Hematopoietic multipotent progenitor cell treated with erythropoietin and hydrocortisone succinate and interleukin-3 and kit ligand, for 6 days (in vitro differentiated cells): Measurements from ENCODE around the gene CCDC82.
"Not testable (repeated sequence)": the region's sequence is repeated elsewhere in the genome, so short reads cannot be mapped to it uniquely, and the experiment has no call there.

Source experiments
- DNase-seq: peaks from one replicate; pipeline ENCODE4 v3.0.0-alpha.2; 2015

CCDC82 gene

DNA sequence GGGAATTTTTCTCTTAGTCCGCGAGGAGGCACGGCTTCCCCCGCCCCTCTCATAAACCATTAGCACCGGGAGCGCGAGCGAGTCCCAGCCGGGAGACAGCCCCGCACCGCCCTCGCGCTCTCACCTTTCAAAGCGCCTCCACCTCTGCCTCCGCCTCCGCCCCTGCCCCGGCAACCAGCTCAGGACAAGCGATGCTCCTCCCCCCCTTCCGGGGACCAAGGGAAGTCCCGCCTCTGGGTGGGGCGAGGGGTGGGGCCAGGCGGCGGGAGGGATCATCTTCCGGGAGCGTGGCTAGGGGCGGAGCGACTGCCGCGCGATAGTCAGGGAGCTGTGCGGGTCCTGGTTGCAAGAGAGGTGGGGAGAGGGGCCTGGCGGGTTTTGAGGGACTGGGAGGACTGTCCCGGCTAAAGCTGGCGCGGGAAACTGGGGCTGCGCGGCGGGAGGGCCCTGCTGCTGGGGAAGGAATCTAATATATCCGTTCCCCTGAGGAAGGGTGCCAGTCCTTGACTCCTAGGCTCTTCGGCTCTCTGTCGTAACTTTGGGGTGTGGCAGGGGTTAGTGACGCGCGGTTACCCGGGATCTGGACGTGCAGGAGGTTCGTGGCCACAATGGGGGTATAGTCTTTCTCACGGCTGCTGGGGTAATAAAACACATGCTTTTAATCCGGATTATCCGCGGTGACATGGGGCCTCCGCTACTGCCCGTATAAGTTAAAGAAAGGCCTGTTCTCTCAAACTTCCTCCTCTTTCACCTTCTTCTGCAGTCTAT lies at the start of gene CCDC82, which contains the start of gene JRKL:
Gene CCDC82 (minus strand): TSS at position 193 of the 768 bp plus-strand sequence. CDS start 5,165 bp downstream, outside the sequence.
Gene JRKL (plus strand): TSS at position 294 of the 768 bp plus-strand sequence. CDS start 637 bp downstream, outside the sequence.
- peak; percentile 97 for DNase-seq

- DNase-seq, result not testable (repeated sequence)
Observed at GRCh38 chr11:96432654-96433053, 42.9 kb upstream of the CCDC82 start.

DNA sequence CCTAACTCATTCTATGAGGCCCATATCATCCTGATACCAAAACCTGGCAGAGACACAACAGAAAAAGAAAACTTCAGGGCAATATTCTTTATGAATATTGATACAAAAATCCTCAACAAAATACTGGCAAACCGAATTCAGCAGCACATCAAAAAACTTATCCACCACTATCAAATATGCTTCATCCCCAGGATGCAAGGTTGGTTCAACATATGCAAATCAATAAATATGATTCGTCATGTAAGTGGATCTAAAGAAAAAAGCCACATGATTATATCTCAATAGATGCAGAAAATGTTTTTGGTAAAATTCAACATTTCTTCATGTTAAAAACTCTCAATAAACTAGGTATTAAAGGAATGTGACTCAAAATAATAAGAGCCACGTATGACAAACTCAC lies 41.0 kb upstream of the CCDC82 start:
- DNase-seq, result no peak

DNA sequence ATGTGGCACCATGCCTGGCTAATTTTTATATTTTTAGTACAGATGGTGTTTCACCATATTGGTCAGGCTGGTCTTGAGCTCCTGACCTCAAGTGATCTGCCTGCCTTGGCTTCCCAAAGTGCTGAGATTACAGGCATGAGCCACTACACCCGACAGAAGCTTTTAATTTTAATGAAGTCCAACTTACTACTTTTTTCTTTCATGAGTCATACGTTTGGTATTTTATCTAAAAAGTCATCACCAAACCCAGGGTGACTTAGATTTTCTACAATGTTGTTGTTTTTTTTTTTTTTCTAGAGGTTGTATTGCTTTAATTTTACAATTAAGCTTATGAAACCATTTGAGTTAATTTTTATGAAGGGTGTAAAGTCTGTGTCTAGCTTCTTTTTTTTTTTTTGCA lies 35.0 kb upstream of the CCDC82 start:
- no peak for DNase-seq

DNA sequence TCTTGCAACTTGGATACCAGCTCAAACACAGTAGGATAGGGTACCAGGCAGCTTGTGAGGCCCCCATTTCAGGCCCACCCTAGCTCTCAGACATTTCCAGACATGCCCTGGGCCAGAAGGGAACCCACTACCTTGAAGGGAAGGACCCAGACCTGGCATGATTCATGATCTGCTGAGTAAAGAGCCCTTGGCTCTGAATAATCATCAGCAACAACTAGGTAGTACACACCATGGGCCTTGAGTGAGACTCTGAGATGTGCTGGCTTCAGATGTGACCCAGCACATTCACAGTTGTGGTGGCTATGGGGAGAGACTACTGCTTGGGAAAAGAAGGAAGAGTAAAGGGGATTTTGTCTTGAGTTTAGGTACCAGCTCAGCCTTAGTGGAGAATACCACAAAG lies 23.7 kb upstream of the CCDC82 start:
- no peak for DNase-seq

DNA sequence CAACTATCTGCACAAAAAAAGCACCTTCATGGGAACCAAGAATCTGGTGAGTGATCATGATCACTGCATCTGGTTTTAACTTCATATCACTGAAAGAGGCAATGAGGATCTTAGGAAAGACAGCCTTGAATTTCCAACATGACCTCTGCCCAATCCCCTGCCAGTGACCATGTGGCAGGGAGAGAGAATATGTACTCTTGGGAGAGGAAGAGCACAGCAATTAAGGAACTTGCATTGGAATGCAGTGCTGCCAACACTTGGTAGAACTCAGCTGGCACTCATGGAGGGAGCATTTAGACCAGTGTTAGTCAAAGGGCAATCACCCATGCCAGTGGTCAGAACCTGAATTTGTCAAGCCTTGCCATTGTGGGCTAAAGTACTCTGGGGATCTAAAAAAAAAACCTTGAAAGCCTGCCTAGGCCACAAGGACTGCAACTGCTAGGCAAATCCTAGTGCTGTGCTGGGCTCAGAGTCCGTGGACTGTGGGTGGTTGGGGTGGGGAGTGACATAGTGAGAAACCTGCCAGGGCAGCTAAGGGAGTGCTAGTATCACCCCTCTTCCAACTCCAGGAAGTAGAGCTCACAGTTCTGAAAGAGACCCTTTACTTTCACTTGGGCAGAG lies 23.2 kb upstream of the CCDC82 start:
- DNase-seq, result no peak

DNA sequence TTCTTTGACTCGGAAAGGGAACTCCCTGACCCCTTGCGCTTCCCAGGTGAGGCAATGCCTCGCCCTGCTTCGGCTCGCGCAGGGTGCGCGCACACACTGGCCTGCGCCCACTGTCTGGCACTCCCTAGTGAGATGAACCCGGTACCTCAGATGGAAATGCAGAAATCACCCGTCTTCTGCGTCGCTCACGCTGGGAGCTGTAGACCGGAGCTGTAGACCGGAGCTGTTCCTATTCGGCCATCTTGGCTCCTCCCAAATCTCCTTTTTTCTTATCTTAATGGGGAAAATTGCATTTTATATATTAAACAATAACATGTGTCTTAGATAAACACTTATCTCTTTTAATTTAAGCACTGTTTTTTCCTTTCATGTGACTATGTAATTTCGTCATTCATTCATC lies 21.7 kb upstream of the CCDC82 start:
- DNase-seq, result not testable (repeated sequence)

DNA sequence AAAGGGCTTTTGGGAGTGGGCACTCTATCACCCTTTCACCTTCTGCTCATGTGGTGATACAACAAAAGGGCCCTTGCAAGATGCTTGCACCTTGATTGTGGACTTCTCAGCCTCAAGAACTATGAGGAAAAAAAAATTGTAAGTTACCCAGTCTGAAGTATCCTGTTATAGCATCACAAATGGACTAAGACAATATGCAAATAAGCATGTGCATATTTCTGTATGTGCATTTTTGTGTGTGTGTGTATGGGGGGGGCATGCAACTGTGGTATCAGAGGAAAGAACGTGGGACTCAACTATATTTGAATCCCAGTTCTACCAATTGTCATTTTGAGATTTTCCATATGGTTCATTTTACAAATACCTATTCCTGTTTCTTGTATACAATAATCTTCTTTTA lies 11.0 kb upstream of the CCDC82 start:
- no peak for DNase-seq

GRCh38 chr11:96397863-96398262 lies 8.2 kb upstream of the CCDC82 start:
- no peak for DNase-seq

GRCh38 chr11:96396637-96397036 lies 6.9 kb upstream of the CCDC82 start:
- no peak for DNase-seq

DNA sequence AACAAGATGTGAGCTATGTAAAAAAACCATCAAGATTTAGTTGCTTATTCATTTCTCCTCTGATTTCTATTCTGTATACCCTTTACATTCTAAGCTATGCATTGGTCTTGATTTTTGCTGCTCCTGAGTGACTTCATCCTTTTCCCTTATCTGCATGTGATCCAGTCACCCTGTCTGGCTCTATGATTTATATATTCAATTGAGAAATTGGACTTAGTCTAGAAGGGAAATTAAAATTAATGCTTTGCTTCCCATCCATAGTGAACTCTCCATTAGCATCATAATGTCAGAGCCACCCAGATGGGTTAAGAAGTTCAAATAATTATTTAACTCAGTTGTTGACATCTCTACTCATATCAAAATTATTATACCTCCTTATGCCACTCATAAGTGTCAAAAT lies 5.1 kb upstream of the CCDC82 start:
- no peak for DNase-seq

- DNase-seq, result peak; percentile 79
Observed at GRCh38 chr11:96393753-96394348, 4.1 kb upstream of the CCDC82 start.

GRCh38 chr11:96391698-96392307 lies 2.1 kb upstream of the CCDC82 start:
- DNase-seq, result no peak

DNA sequence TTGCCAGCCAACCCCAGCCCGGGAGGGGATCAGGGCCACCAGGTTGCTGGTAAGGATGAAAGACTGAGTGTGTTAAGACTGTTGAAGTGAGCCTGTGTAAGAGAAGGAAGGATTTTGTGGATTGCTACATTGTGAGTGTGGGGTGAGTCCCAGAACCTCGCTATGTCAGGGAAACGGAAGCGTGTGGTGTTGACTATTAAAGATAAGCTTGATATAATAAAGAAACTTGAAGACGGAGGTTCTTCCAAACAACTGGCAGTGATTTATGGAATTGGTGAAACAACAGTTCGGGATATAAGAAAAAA lies 728 bp upstream of the CCDC82 start:
- peak; percentile 58 for DNase-seq

DNA sequence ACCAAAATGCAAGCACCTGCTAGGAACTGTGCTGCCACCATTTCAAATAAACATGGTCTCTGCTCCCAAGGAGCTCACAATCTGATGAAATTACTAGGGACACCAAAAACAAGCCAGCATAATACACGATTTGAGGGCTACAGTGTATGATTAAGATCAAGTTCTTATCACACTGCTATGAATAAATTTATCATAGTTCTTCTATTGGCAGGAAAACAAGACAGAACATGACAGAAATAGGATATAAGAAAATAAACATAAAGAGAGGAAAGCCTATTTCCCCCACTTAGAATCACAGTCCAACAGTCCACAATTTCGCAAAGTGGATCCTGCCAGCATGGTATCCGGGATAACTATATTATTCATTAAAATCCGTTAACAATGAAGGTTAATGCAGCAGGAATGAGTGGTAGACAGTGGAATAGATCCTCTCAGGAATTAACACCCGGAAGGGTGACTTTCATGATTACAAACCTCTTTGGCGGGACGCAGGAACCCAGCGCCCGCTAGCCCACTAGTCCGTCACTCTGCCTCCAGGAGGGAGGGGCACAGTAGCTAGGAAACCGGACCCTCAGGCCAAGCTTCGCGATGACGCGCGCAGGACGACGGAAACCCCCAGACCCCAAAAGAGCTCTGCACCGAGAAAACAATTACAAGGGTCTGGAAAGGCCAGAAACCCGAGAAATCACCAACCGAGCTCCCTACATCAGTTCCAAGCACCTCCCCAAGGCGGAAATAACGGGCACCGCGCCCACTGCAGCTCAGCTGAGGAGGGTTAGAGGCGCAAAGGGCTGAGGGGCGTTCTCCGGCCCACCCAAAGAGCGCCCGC lies 607 bp downstream of the CCDC82 start:
- DNase-seq, result no peak

DNA sequence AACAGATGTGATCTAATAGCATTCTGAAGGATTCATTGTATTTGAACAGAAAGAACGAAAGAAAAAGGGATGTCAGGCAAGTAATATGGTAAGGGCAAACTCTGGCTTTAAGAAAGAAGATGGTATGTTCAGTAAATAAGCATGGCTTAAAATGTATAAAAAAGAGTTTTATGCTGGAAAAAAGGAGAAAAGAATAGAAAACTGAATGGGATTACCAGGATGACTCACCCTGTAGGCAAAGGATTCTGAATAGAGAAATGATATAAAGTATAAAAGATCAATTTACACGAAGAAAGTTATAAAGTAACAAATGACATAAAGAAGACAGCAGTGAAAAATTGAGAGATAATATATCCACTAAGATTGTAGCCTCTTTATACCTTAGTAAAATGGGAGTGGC lies 4.5 kb downstream of the CCDC82 start:
- no peak for DNase-seq

- DNase-seq, result no peak
Observed at GRCh38 chr11:96384156-96384555, 5.6 kb downstream of the CCDC82 start.

- no peak for DNase-seq
Observed at GRCh38 chr11:96376796-96377195, 12.9 kb downstream of the CCDC82 start.

GRCh38 chr11:96373826-96374225 lies 15.9 kb downstream of the CCDC82 start:
- no peak for DNase-seq

DNA sequence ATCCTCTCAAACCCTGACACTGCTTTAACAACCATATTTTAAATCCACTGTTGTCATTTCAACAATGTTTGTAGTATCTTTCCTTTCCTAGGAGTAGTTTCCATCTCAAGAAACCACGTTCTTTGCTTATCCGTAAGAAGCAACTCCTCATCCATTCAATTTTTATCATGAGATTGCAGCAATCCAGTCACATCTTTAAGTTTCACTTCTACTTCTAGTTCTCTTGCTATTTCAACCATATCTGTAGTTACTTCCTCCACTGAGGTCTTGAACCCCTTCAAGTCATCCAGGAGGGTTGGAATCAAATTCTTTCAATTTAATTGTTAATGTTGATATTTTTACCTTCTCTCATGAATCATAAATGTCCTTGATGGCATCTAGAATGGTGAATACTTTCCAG lies 22.4 kb downstream of the CCDC82 start:
- no peak for DNase-seq

GRCh38 chr11:96366024-96366423 lies 23.7 kb downstream of the CCDC82 start:
- peak; percentile 29 for DNase-seq

DNA sequence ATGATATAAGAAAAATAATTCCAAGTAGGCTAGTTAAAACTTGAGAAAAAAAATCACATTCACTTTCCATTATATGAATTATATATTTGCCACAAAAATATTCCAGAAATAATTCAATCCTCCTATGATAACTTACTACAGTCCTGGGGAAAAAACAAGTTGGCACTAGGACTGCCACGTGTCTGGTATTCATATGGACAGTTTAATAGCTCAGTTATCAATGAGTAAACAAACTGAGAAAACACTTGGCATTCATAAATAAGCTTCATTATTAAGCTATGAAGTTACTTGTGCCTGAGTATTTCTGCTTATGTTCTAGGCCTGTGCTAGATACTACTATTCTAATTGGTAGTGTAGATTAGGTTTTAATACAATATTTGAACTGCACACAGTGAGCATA lies 24.2 kb downstream of the CCDC82 start:
- no peak for DNase-seq

DNA sequence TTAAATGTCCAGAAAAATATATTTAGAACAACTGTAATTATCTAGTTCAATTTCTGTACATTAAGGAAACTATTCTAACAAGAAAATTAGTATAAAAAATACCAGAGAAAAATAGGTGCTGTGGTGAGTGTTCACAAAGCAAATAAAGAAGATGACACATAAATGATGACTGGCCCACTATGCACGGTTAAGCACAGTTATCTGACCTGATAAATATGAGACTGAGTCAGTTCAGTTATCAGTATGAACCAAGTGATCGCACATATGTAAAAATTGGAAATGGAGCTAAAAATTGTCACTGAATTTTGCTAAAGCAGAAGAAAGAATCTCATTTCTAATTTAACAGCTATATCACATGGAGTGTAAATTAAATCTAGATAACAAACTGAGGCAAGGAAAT lies 27.9 kb downstream of the CCDC82 start:
- DNase-seq, result peak; percentile 44
